B cell (primary cell): ENCODE measurements around the gene ACTR1B. TPM values are rescaled to one million over a fixed set of nuclear protein-coding genes. Genes with fewer than 3 reads are reported as not detected.

Source experiments
- ATAC-seq: fragments of 200-7000 bp; cut with Tn5 transposase; one replicate; pipeline ENCODE4 v1.10.0; 2021; ENCODE audit warnings: low read depth, mild to moderate bottlenecking, moderate number of reproducible peaks, moderate library complexity
- CTCF ChIA-PET: fragments of 350-600 bp; sonication (Branson Sonifier 250); formaldehyde crosslinking; loops from one replicate; lab custom pipeline; 2021; ENCODE audit warnings: antibody characterized with exemption, inconsistent platforms; lab: Charles Lee
- POLR2A ChIA-PET: fragments of 350-600 bp; sonication (Branson Sonifier 250); formaldehyde crosslinking; loops from one replicate; lab custom pipeline; 2021; ENCODE audit warnings: antibody characterized with exemption; lab: Charles Lee
- DNase-seq: peaks from one replicate; pipeline ENCODE4 v3.0.0; 2013
- H2AFZ ChIP-seq: 2 replicates; pipeline ENCODE4 v1.6.1; 2012; ENCODE audit warnings: mild to moderate bottlenecking, low read depth, low read length; ENCODE audit not compliant: insufficient read depth, poor library complexity, severe bottlenecking
- H3K27ac ChIP-seq, 2 donors: 1 replicate in 1 of 2; 2 replicates in 1 of 2; pipeline ENCODE4 v1.5.1; 2012 to 2013; ENCODE audit warnings: low read length in 2 of 2, mild to moderate bottlenecking in 2 of 2, moderate library complexity in 1 of 2
- H3K27me3 ChIP-seq, 4 experiments: fragments of 200-600 bp in 1 of 4; sonication (generic) in 1 of 4; replicated peaks in 1 of 4; 1 replicate in 2 of 4; 2 replicates in 2 of 4; pipeline versions ENCODE4 v1.6.1 to v1.7.0; 2013 to 2016; ENCODE audit warnings: low read length in 3 of 4, mild to moderate bottlenecking in 2 of 4, mixed read lengths in 1 of 4, moderate library complexity in 1 of 4; ENCODE audit not compliant: insufficient read depth in 4 of 4, control insufficient read depth in 3 of 4; ENCODE audit errors: control extremely low read depth in 1 of 4
- H3K36me3 ChIP-seq, 2 experiments: replicated peaks in 1 of 2; 1 replicate in 1 of 2; 2 replicates in 1 of 2; pipeline versions ENCODE4 v1.6.1 to v1.7.1; 2013; ENCODE audit warnings: low read length in 1 of 2; ENCODE audit not compliant: insufficient read depth in 2 of 2, control insufficient read depth in 1 of 2; ENCODE audit errors: control extremely low read depth in 1 of 2, extremely low read depth in 1 of 2
- H3K4me1 ChIP-seq, 2 donors: fragments of 200-600 bp in 1 of 2; sonication (generic) in 1 of 2; 1 replicate in 1 of 2; 2 replicates in 1 of 2; pipeline versions ENCODE4 v1.5.1 to v1.6.1; 2013 to 2017; ENCODE audit warnings: low read length in 2 of 2; ENCODE audit not compliant: control insufficient read depth in 2 of 2, insufficient read depth in 2 of 2
- H3K4me2 ChIP-seq: replicated peaks from 2 replicates; pipeline ENCODE3; 2012; ENCODE audit warnings: mild to moderate bottlenecking, low read depth, low read length; ENCODE audit not compliant: poor library complexity, severe bottlenecking
- H3K4me3 ChIP-seq, 5 experiments: fragments of 200-600 bp in 1 of 5; sonication (generic) in 1 of 5; 1 replicate in 3 of 5; 2 replicates in 2 of 5; pipeline versions ENCODE4 v1.5.1 to v1.7.0; 2011 to 2016; ENCODE audit warnings: low read length in 4 of 5, mild to moderate bottlenecking in 4 of 5, low read depth in 2 of 5, control low read depth in 1 of 5, moderate library complexity in 1 of 5; ENCODE audit not compliant: insufficient read depth in 1 of 5; ENCODE audit errors: control extremely low read depth in 1 of 5, extremely low read depth in 1 of 5
- H3K79me2 ChIP-seq: fragments of 200-600 bp; sonication (generic); one replicate; pipeline ENCODE4 v1.6.0; 2016; ENCODE audit warnings: low read length; ENCODE audit not compliant: control insufficient read depth, insufficient read depth
- H3K9ac ChIP-seq: fragments of 200-600 bp; sonication (generic); 2 replicates; pipeline ENCODE4 v1.6.1; 2017; ENCODE audit warnings: mild to moderate bottlenecking, low read length, moderate library complexity
- H3K9me3 ChIP-seq, 3 donors: one replicate each; pipeline versions ENCODE4 v1.6.1 to v1.7.1; 2013; ENCODE audit warnings: low read length in 2 of 3; ENCODE audit not compliant: control insufficient read depth in 2 of 3, insufficient read depth in 1 of 3; ENCODE audit errors: control extremely low read depth in 1 of 3
- H4K20me1 ChIP-seq: 2 replicates; pipeline ENCODE4 v1.6.0; 2012; ENCODE audit warnings: mild to moderate bottlenecking, low read length; ENCODE audit not compliant: insufficient read depth, control insufficient read depth, poor library complexity, severe bottlenecking
- H3K27ac Mint-ChIP-seq: one replicate; pipeline ENCODE4 v1.8.0; 2021; ENCODE audit warnings: mixed read lengths
- H3K27me3 Mint-ChIP-seq: one replicate; pipeline ENCODE4 v1.8.0; 2021; ENCODE audit warnings: mixed read lengths
- H3K4me1 Mint-ChIP-seq: one replicate; pipeline ENCODE4 v1.8.0; 2021; ENCODE audit warnings: mixed read lengths
- H3K4me3 Mint-ChIP-seq: one replicate; pipeline ENCODE4 v1.8.0; 2021; ENCODE audit warnings: mixed read lengths
- H3K9me3 Mint-ChIP-seq: one replicate; pipeline ENCODE4 v1.8.0; 2022; ENCODE audit warnings: mixed read lengths; ENCODE audit not compliant: insufficient read depth
- CTCF ChIP-seq: fragments of 200-600 bp; IDR thresholded peaks from one replicate; pipeline ENCODE4 v1.8.0; 2022; ENCODE audit warnings: antibody characterized with exemption, mild to moderate bottlenecking
- EZH2 ChIP-seq: IDR thresholded peaks from 2 replicates; pipeline ENCODE4 v1.6.1; 2012; ENCODE audit warnings: borderline replicate concordance, low read depth, mild to moderate bottlenecking, moderate library complexity, low read length; ENCODE audit not compliant: insufficient read depth, poor library complexity, severe bottlenecking
- WGBS: methylation state at CpG from one replicate; pipeline ENCODE4 v1.1.5; 2013; ENCODE audit warnings: missing lambda C conversion rate; ENCODE audit not compliant: insufficient coverage; 5-methylcytosine and 5-hydroxymethylcytosine counted together
- intact Hi-C: fragments of 100-400 bp; cut with micrococcal nuclease; formaldehyde crosslinking; loops from one replicate; pipeline ENCODE4 v1.10.0; 2022
- polyA plus RNA-seq: library from polyadenylated mRNA; depleted of rRNA; stranded (reverse); fragments of >200 nt; gene quantifications from 2 replicates; pipeline ENCODE4 v1.2.3, GENCODE V29; 2012
- total RNA-seq, 2 donors: library from RNA; stranded (reverse); fragments of 120-200 nt in 1 of 2; gene quantifications; 1 replicate in 1 of 2; 2 replicates in 1 of 2; pipeline versions ENCODE4 v1.2.3 to v1.2.4, GENCODE V29; 2013 to 2022

Gene ACTR1B
- total and polyA plus RNA-seq, 2 donors (not counting 1 experiment from before 2014, with no cell fraction given): 69.0 to 143 TPM

GRCh38 chr2:97654309-97654708, 9.5 kb downstream of the ACTR1B start:
- 93% methylated on average over 5 of the region's 5 CpGs for WGBS
- no peaks in the 10 kb centered on the region for H3K27me3 ChIP-seq
- no peaks in the 10 kb centered on the region for H3K27me3 Mint-ChIP-seq
- H3K9ac ChIP-seq: no peak overlapping the region
- H4K20me1 ChIP-seq: peaks cover 1% of the 10 kb centered on the region
- ATAC-seq (no peak), DNase-seq (no peak)
- no peak overlapping the region for H3K4me3 Mint-ChIP-seq
- H3K4me2 ChIP-seq: no peak overlapping the region
- TF ChIP-seq CTCF (no peak), EZH2 (no peak)
- no peak overlapping the region for H3K4me3 ChIP-seq
- CTCF ChIA-PET: no interaction called here
- H3K27ac ChIP-seq: no peak overlapping the region
- intact Hi-C loops: no loop called here
- H3K79me2 ChIP-seq: no peaks in the 10 kb centered on the region
- no peaks in the 10 kb centered on the region for H3K9me3 ChIP-seq
- peaks cover 0 to 35% of the 10 kb centered on the region in 2 experiments for H3K36me3 ChIP-seq
- H3K4me1 ChIP-seq: no peaks in the 10 kb centered on the region
- POLR2A ChIA-PET: no interaction called here
- H3K9me3 Mint-ChIP-seq: no peaks in the 10 kb centered on the region
- H3K27ac Mint-ChIP-seq: no peak overlapping the region
- H3K4me1 Mint-ChIP-seq: no peaks in the 10 kb centered on the region
- H2AFZ ChIP-seq: no peak overlapping the region

GRCh38 chr2:97653874-97654273, 10.0 kb downstream of the ACTR1B start:
- Histone ChIP-seq H2AFZ (no peak overlapping the region), H3K27ac (no peak overlapping the region), H3K4me3 (no peak overlapping the region), H3K79me2 (no peaks in the 10 kb centered on the region), H4K20me1 (no peaks in the 10 kb centered on the region), H3K36me3 (peaks cover 0 to 35% of the 10 kb centered on the region in 2 experiments), H3K4me1 (no peaks in the 10 kb centered on the region), H3K27me3 (no peaks in the 10 kb centered on the region), H3K4me2 (no peak overlapping the region), H3K9ac (no peak overlapping the region), H3K9me3 (no peaks in the 10 kb centered on the region)
- CTCF ChIA-PET: no interaction called here
- H3K4me3 Mint-ChIP-seq: no peak overlapping the region
- ATAC-seq (no peak), DNase-seq (no peak)
- WGBS: no CpG with 5 or more reads among the region's 1 CpG
- POLR2A ChIA-PET: interaction anchor here (0.7 kb wide), 1 partner anchor 9 kb away, joined by 3 read pairs; no protein-coding TSS in a partner anchor
- H3K27ac Mint-ChIP-seq: no peak overlapping the region
- H3K27me3 Mint-ChIP-seq: no peaks in the 10 kb centered on the region
- no peak for TF ChIP-seq EZH2
- no peak for TF ChIP-seq CTCF
- intact Hi-C loops: no loop called here
- no peaks in the 10 kb centered on the region for H3K9me3 Mint-ChIP-seq
- no peaks in the 10 kb centered on the region for H3K4me1 Mint-ChIP-seq
